ENCODE measurements around the gene PLXND1.

Gene PLXND1

GRCh38 chr3:129629011-129629410, 22.5 kb upstream of the PLXND1 start:
- Histone ChIP-seq H4K20me1 (ENCODE audit: insufficient read depth, low read length, poor library complexity, severe bottlenecking) (no peaks in the 10 kb centered on the region), H3K4me1 (ENCODE audit: insufficient read depth, low read length, poor library complexity, severe bottlenecking) (peaks cover 29% of the 10 kb centered on the region)
- TF ChIP-seq EZH2phosphoT487 (IDR thresholded peaks at IDR 0.05; ENCODE audit: borderline replicate concordance) (no peak), CTCF (conservative IDR thresholded peaks at IDR 0.05; ENCODE audit: low read length) (no peak)

GRCh38 chr3:129628169-129628522, 21.7 kb upstream of the PLXND1 start:
- TF ChIP-seq EZH2phosphoT487 (IDR thresholded peaks at IDR 0.05; ENCODE audit: borderline replicate concordance): no peak
- TF ChIP-seq CTCF (conservative IDR thresholded peaks at IDR 0.05; ENCODE audit: low read length): no peak
- H3K79me2 ChIP-seq (ENCODE audit: insufficient read depth, low read length): no peaks in the 10 kb centered on the region
- H3K27me3 ChIP-seq (ENCODE audit: insufficient read depth, low read length, poor library complexity, severe bottlenecking): no peaks in the 10 kb centered on the region
- peak overlapping the region; percentile 93 for H3K9ac ChIP-seq (ENCODE audit: low read depth, low read length, poor library complexity, severe bottlenecking)
- H3K4me1 ChIP-seq (ENCODE audit: insufficient read depth, low read length, poor library complexity, severe bottlenecking): peaks cover 22% of the 10 kb centered on the region
- no peaks in the 10 kb centered on the region for H3K9me2 ChIP-seq (replicated peaks; ENCODE audit: low read depth, low read length)
- H2AFZ ChIP-seq (ENCODE audit: low read length): peak overlapping the region; percentile 91; the same call in 1 of the 2 replicates
- no peaks in the 10 kb centered on the region for H3K9me3 ChIP-seq (ENCODE audit: insufficient read depth, low read depth, low read length)
- H4K20me1 ChIP-seq (ENCODE audit: insufficient read depth, low read length, poor library complexity, severe bottlenecking): no peaks in the 10 kb centered on the region
- peak overlapping the region; percentile 85 for H3K4me3 ChIP-seq (ENCODE audit: low read length, poor library complexity, severe bottlenecking)
- H3F3A ChIP-seq (ENCODE audit: low read depth): no peaks in the 10 kb centered on the region
- H3K4me2 ChIP-seq (ENCODE audit: low read depth, low read length, poor library complexity, severe bottlenecking): peak overlapping the region; percentile 80
- no peaks in the 10 kb centered on the region for H3K36me3 ChIP-seq (ENCODE audit: insufficient read depth, low read length)

More at GRCh38 chr3:129629011-129629410, 22.5 kb upstream of the PLXND1 start:
- Histone ChIP-seq H3K79me2 (ENCODE audit: insufficient read depth, low read length) (no peaks in the 10 kb centered on the region), H3F3A (ENCODE audit: low read depth) (no peaks in the 10 kb centered on the region), H3K9me3 (ENCODE audit: insufficient read depth, low read depth, low read length) (no peaks in the 10 kb centered on the region), H2AFZ (ENCODE audit: low read length) (no peak overlapping the region), H3K9ac (ENCODE audit: low read depth, low read length, poor library complexity, severe bottlenecking) (no peak overlapping the region), H3K4me2 (ENCODE audit: low read depth, low read length, poor library complexity, severe bottlenecking) (no peak overlapping the region), H3K27me3 (ENCODE audit: insufficient read depth, low read length, poor library complexity, severe bottlenecking) (no peaks in the 10 kb centered on the region), H3K4me3 (ENCODE audit: low read length, poor library complexity, severe bottlenecking) (no peak overlapping the region), H3K36me3 (ENCODE audit: insufficient read depth, low read length) (no peaks in the 10 kb centered on the region), H3K9me2 (replicated peaks; ENCODE audit: low read depth, low read length) (no peaks in the 10 kb centered on the region)

GRCh38 chr3:129627350-129628168, 21.1 kb upstream of the PLXND1 start:
- Histone ChIP-seq H3K79me2 (ENCODE audit: insufficient read depth, low read length) (no peaks in the 10 kb centered on the region), H3K4me2 (ENCODE audit: low read depth, low read length, poor library complexity, severe bottlenecking) (peak overlapping the region; percentile 80), H3K9me2 (replicated peaks; ENCODE audit: low read depth, low read length) (no peaks in the 10 kb centered on the region), H3F3A (ENCODE audit: low read depth) (no peaks in the 10 kb centered on the region), H3K36me3 (ENCODE audit: insufficient read depth, low read length) (no peaks in the 10 kb centered on the region), H3K9me3 (ENCODE audit: insufficient read depth, low read depth, low read length) (no peaks in the 10 kb centered on the region), H3K4me1 (ENCODE audit: insufficient read depth, low read length, poor library complexity, severe bottlenecking) (peaks cover 22% of the 10 kb centered on the region), H3K27me3 (ENCODE audit: insufficient read depth, low read length, poor library complexity, severe bottlenecking) (no peaks in the 10 kb centered on the region), H3K4me3 (ENCODE audit: low read length, poor library complexity, severe bottlenecking) (peak overlapping the region; percentile 85), H4K20me1 (ENCODE audit: insufficient read depth, low read length, poor library complexity, severe bottlenecking) (no peaks in the 10 kb centered on the region), H2AFZ (ENCODE audit: low read length) (peak overlapping the region; percentile 91), H3K9ac (ENCODE audit: low read depth, low read length, poor library complexity, severe bottlenecking) (peak overlapping the region; percentile 93)
- TF ChIP-seq EZH2phosphoT487 (IDR thresholded peaks at IDR 0.05; ENCODE audit: borderline replicate concordance) (no peak), CTCF (conservative IDR thresholded peaks at IDR 0.05; ENCODE audit: low read length) (peak; percentile 89)
